Esophagus muscularis mucosa (tissue), 4 donors: ENCODE measurements around the gene IQCK. TPM values are rescaled to one million over a fixed set of nuclear protein-coding genes. Genes with fewer than 3 reads are reported as not detected.
A peak's percentile ranks its signal among the peaks of the same experiment; 100 is the strongest.

Experiments
- DNase-seq: peaks from one replicate; pipeline ENCODE4 v3.0.0-alpha.2; 2017; ENCODE audit errors: extremely low spot score
- H3K27ac ChIP-seq, 4 donors: fragments of 200-600 bp; sonication (generic); replicated peaks in 1 of 4; 1 replicate in 3 of 4; 2 replicates in 1 of 4; pipeline ENCODE4 v1.5.1; 2016 to 2019; ENCODE audit warnings: mild to moderate bottlenecking in 1 of 4
- H3K27me3 ChIP-seq, 4 donors: fragments of 200-600 bp; sonication (generic); one replicate each; pipeline versions ENCODE4 v1.5.1 to v1.6.0; 2016 to 2019
- H3K36me3 ChIP-seq, 4 donors: fragments of 200-600 bp; sonication (generic); one replicate each; pipeline ENCODE4 v1.5.1; 2016 to 2019
- H3K4me1 ChIP-seq, 4 donors: fragments of 200-600 bp; sonication (generic); one replicate each; pipeline ENCODE4 v1.5.1; 2016 to 2019
- H3K4me3 ChIP-seq, 4 donors: fragments of 200-600 bp; sonication (generic); 1 replicate in 2 of 4; 2 replicates in 2 of 4; pipeline ENCODE4 v1.5.1; 2016 to 2019; ENCODE audit warnings: mild to moderate bottlenecking in 4 of 4, moderate library complexity in 1 of 4
- H3K9me3 ChIP-seq, 4 donors: fragments of 200-600 bp; sonication (generic); 1 replicate in 3 of 4; 2 replicates in 1 of 4; pipeline ENCODE4 v1.5.1; 2016 to 2019
- CTCF ChIP-seq, 3 experiments: fragments of 200-600 bp in 2 of 3; fragments of 450-650 bp in 1 of 3; sonication (generic) in 2 of 3; IDR thresholded peaks; one replicate each; pipeline ENCODE4 v1.5.1; 2017 to 2019; ENCODE audit warnings: antibody characterized with exemption in 3 of 3, mild to moderate bottlenecking in 2 of 3, moderate library complexity in 1 of 3
- EP300 ChIP-seq: sonication (generic); formaldehyde crosslinking; IDR thresholded peaks from one replicate; pipeline ENCODE4 v1.6.1; 2017; ENCODE audit warnings: antibody characterized with exemption
- POLR2A ChIP-seq: fragments of 450-650 bp; IDR thresholded peaks from one replicate; pipeline ENCODE4 v1.6.1; 2017; ENCODE audit warnings: antibody characterized with exemption, moderate library complexity, mild to moderate bottlenecking, low read depth
- POLR2AphosphoS5 ChIP-seq, 2 donors: sonication (generic); formaldehyde crosslinking; IDR thresholded peaks; one replicate each; pipeline ENCODE4 v1.6.1; 2017; ENCODE audit warnings: antibody characterized with exemption in 2 of 2
- WGBS: methylation state at CpG from one replicate; pipeline ENCODE4 v1.1.5; 2018; 5-methylcytosine and 5-hydroxymethylcytosine counted together
- intact Hi-C: fragments of 100-400 bp; cut with DNase I; formaldehyde crosslinking; loops from one replicate; pipeline ENCODE4 v1.15.1; 2023
- total RNA-seq, 4 donors: library from RNA; depleted of rRNA; stranded (reverse); fragments of >200 nt; gene quantifications; one replicate each; pipeline versions ENCODE4 v1.1.0 to v1.2.1, GENCODE V29; 2016

The IQCK gene
- total RNA-seq, 4 donors from 2014 or later: 7.4 to 10.4 (median 8.6) TPM

GRCh38 chr16:19691161-19691711, 26.8 kb upstream of the IQCK start:
- Histone ChIP-seq H3K9me3 (no peaks in the 10 kb centered on the region), H3K27ac (peak overlapping the region in 3 of 4 donors; percentile 17 to 53 (median 47)), H3K4me1 (peaks cover 17 to 29% (median 22%) of the 10 kb centered on the region in 4 donors), H3K4me3 (no peak overlapping the region), H3K27me3 (no peaks in the 10 kb centered on the region), H3K36me3 (peaks cover 13 to 67% (median 46%) of the 10 kb centered on the region in 4 donors)
- no peak for DNase-seq
- 64% methylated on average over 14 of the region's 14 CpGs for WGBS
- intact Hi-C loops: no loop called here
- TF ChIP-seq EP300: no peak
- TF ChIP-seq CTCF (IDR thresholded peaks at IDR 0.05): no peak
- TF ChIP-seq POLR2A: no peak
- peak in 1 of 2 donors; percentile 16 for TF ChIP-seq POLR2AphosphoS5 (IDR thresholded peaks at IDR 0.05)

- no peak for TF ChIP-seq CTCF (IDR thresholded peaks at IDR 0.05)
- no peak for TF ChIP-seq POLR2AphosphoS5 (IDR thresholded peaks at IDR 0.05)
- no peak for TF ChIP-seq POLR2A
- no peak for TF ChIP-seq EP300
- peaks cover 7 to 45% (median 32%) of the 10 kb centered on the region in 4 donors for H3K36me3 ChIP-seq
- no peak overlapping the region for H3K27ac ChIP-seq
- DNase-seq: no peak
- H3K4me3 ChIP-seq: no peak overlapping the region
- 95% methylated on average over 8 of the region's 8 CpGs for WGBS
- peaks cover 53 to 59% (median 55%) of the 10 kb centered on the region in 4 donors for H3K4me1 ChIP-seq
- H3K9me3 ChIP-seq: no peaks in the 10 kb centered on the region
- intact Hi-C loops: loop anchor here (5.0 kb wide), 1 partner anchor 48 kb away; no protein-coding TSS in a partner anchor
- H3K27me3 ChIP-seq: no peaks in the 10 kb centered on the region
Observed at GRCh38 chr16:19694989-19695388, 23.1 kb upstream of the IQCK start.

GRCh38 chr16:19696328-19696727, 21.7 kb upstream of the IQCK start:
- no peaks in the 10 kb centered on the region for H3K9me3 ChIP-seq
- H3K27me3 ChIP-seq: no peaks in the 10 kb centered on the region
- WGBS: 50% methylated on average over 10 of the region's 10 CpGs
- H3K36me3 ChIP-seq: peaks cover 7 to 46% (median 28%) of the 10 kb centered on the region in 4 donors
- intact Hi-C loops: loop anchor here (5.0 kb wide), 1 partner anchor 49 kb away; no protein-coding TSS in a partner anchor
- TF ChIP-seq POLR2AphosphoS5 (IDR thresholded peaks at IDR 0.05) (peak; percentile 29 to 57), POLR2A (no peak), EP300 (no peak), CTCF (IDR thresholded peaks at IDR 0.05) (no peak)
- H3K4me3 ChIP-seq: no peak overlapping the region
- H3K27ac ChIP-seq: peak overlapping the region; percentile 68 to 72 (median 70)
- peak; percentile 95 for DNase-seq
- peaks cover 54 to 57% (median 55%) of the 10 kb centered on the region in 4 donors for H3K4me1 ChIP-seq

GRCh38 chr16:19696961-19697360, 21.1 kb upstream of the IQCK start:
- peaks cover 54 to 58% (median 55%) of the 10 kb centered on the region in 4 donors for H3K4me1 ChIP-seq
- no peak for TF ChIP-seq POLR2AphosphoS5 (IDR thresholded peaks at IDR 0.05)
- no peak for TF ChIP-seq CTCF (IDR thresholded peaks at IDR 0.05)
- TF ChIP-seq EP300: no peak
- TF ChIP-seq POLR2A: no peak
- WGBS: 80% methylated on average over 6 of the region's 15 CpGs
- peak overlapping the region; percentile 68 to 72 (median 70) for H3K27ac ChIP-seq
- intact Hi-C loops: loop anchor here (5.0 kb wide), 1 partner anchor 50 kb away; no protein-coding TSS in a partner anchor
- H3K36me3 ChIP-seq: peaks cover 2 to 46% (median 28%) of the 10 kb centered on the region in 4 donors
- H3K9me3 ChIP-seq: no peaks in the 10 kb centered on the region
- DNase-seq: no peak
- no peak overlapping the region for H3K4me3 ChIP-seq
- H3K27me3 ChIP-seq: no peaks in the 10 kb centered on the region
